ENCODE measurements around the gene FGF8. TPM values are rescaled to one million over a fixed set of nuclear protein-coding genes. Genes with fewer than 3 reads are reported as not detected.

FGF8 gene
- total RNA-seq, 1 donor from 2014 or later: not detected

DNA sequence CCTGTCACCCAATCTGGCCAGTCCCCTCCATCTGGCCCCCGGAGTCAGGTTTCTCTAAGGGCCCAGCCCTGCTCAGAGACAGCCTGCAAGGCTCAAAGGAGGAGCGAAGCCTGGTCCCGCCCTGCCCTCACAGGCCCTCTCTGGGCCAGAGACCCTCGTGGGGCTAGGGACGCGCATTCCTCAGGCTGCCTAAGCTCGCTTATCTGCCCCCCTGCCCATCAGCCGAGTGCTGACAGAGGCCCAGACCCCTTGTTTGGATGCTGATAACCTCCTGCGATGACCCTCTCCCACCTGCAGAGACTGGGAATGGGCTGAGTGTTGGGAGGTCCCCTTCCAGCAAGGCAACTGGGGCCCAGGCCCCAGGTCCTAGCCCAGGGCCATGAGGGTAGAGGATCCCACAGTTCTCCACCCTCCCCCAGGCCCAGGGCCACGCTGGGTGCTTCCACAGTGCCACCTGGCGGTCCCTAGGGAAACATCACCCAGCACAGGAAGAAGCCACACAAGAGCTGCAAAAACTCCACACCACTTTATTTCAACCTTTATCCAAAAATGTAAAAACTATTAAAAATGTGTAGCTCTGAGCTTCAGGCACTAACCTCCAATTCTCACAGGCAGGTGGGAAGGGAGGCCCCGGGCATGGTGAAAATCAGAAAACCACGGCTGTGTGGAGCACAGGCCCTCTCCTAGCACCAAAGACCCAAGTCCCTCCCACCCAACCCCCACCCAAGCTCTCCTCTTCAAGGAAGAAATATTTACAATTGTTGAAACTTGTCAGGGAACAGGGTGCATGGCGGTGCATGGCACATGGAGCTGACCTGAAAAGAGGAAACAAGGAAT lies 5.1 kb upstream of the FGF8 start:
- Mint-ChIP-seq H3K4me3 (ENCODE audit: low read depth) (peak overlapping the region; percentile 100), H3K4me1 (ENCODE audit: low read depth) (peaks cover 38% of the 10 kb centered on the region), H3K36me3 (ENCODE audit: low read depth) (peaks cover 47% of the 10 kb centered on the region), H3K9me3 (no peaks in the 10 kb centered on the region), H3K27ac (no peak overlapping the region), H3K27me3 (ENCODE audit: low read depth) (peaks cover 22% of the 10 kb centered on the region)
- intact Hi-C loops (cut with micrococcal nuclease): loop anchor here (1.0 to 5.0 kb wide), 2 partner anchors 89 to 179 kb away; no protein-coding TSS in a partner anchor
- DNase-seq (ENCODE audit: low spot score): peak; percentile 69

GRCh38 chr10:101780187-101780817 lies 4.4 kb upstream of the FGF8 start:
- no peak for DNase-seq (ENCODE audit: low spot score)
- peaks cover 36% of the 10 kb centered on the region for H3K4me1 Mint-ChIP-seq (ENCODE audit: low read depth)

DNA sequence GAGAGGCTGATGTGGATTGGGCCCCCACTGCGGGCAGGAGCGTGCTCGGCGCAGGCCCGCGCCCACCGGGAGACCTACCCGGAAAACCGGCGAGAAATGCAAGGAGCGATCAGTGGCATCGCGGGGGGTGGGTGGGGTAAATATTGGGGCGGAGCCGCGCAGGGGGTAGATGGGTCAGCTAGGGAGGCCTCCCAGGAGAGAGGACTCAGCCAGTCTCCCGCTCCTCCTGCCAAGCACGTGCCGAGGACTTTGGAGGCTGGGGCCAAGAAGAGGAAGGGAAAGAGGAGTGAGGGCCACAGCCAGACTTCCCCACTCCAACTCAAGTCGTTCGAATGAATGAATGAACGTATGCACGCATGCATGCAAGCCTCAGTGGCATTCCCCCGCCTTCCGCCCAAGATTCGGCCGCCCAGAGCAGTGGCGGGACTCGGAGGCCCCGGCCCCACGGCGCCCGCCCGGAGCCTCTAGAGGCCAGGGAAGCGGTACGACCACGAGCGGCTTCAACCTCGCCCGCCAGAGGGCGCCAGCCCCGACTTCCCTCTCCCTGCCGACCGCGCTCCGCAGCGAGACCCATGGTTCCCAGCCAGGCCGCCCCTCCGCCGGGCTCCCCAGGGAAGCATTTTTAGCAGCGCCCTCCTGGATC lies 3.8 kb upstream of the FGF8 start:
- Mint-ChIP-seq H3K4me3 (ENCODE audit: low read depth) (peak overlapping the region; percentile 60), H3K36me3 (ENCODE audit: low read depth) (peaks cover 37% of the 10 kb centered on the region), H3K27ac (no peak overlapping the region), H3K9me3 (no peaks in the 10 kb centered on the region), H3K27me3 (ENCODE audit: low read depth) (peaks cover 25% of the 10 kb centered on the region), H3K4me1 (ENCODE audit: low read depth) (peaks cover 31% of the 10 kb centered on the region)
- intact Hi-C loops (cut with micrococcal nuclease): loop anchor here (1.0 to 10.0 kb wide), 4 partner anchors 87 to 1045 kb away; no protein-coding TSS in a partner anchor
- DNase-seq (ENCODE audit: low spot score): peak; percentile 75

More at GRCh38 chr10:101780187-101780817, 4.4 kb upstream of the FGF8 start:
- peaks cover 42% of the 10 kb centered on the region for H3K36me3 Mint-ChIP-seq (ENCODE audit: low read depth)
- no peaks in the 10 kb centered on the region for H3K9me3 Mint-ChIP-seq
- H3K27me3 Mint-ChIP-seq (ENCODE audit: low read depth): peaks cover 22% of the 10 kb centered on the region
- no peak overlapping the region for H3K27ac Mint-ChIP-seq
- intact Hi-C loops (cut with micrococcal nuclease): loop anchor here (1.0 to 5.0 kb wide), 2 partner anchors 88 to 178 kb away; no protein-coding TSS in a partner anchor
- H3K4me3 Mint-ChIP-seq (ENCODE audit: low read depth): peak overlapping the region; percentile 60

DNA sequence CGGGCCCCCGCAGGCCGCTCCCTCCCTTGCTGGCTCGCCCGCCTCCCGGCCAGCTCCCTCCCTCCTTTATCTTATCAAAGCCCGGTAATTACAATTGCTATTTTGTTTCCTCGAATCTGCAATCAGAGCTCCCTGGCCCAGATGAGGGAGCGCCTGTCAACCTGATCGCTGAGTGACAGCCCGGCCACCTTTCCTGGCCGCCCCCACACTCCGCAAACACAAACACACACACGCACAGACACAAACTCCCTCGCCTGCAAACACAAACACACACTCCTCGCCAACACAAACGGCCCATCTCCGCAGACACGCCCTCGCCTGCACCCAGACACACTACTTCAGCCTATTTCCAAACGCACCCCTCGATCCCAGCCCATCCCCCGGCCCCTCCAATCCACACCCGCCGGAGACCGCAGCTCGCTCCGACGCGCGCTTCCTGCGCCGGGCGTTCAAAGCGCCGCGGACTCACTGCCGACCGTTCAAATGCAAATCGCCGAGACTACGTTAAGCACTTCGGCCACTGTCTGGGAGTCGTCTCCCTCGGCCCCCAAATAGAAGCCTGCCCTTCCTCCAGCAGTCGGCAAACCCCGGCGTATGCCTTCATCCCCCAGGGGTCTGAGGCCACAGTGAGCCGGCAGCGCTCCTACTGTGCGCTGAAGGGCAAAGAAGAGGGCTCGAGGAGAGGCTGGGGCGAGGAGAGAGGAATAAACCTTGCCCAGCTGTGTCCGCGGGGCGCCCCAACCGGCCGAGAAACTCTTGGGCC lies 3.0 kb upstream of the FGF8 start:
- no peak overlapping the region for H3K27ac Mint-ChIP-seq
- H3K4me1 Mint-ChIP-seq (ENCODE audit: low read depth): peaks cover 26% of the 10 kb centered on the region
- no peaks in the 10 kb centered on the region for H3K9me3 Mint-ChIP-seq

GRCh38 chr10:101778151-101778780 lies 2.4 kb upstream of the FGF8 start:
- DNase-seq (ENCODE audit: low spot score): no peak
- Mint-ChIP-seq H3K27ac (no peak overlapping the region), H3K4me3 (ENCODE audit: low read depth) (no peak overlapping the region), H3K9me3 (no peaks in the 10 kb centered on the region), H3K4me1 (ENCODE audit: low read depth) (peaks cover 25% of the 10 kb centered on the region), H3K27me3 (ENCODE audit: low read depth) (peaks cover 39% of the 10 kb centered on the region), H3K36me3 (ENCODE audit: low read depth) (peaks cover 31% of the 10 kb centered on the region)
- intact Hi-C loops (cut with micrococcal nuclease): loop anchor here (10.0 kb wide), 2 partner anchors 633 to 1043 kb away; no protein-coding TSS in a partner anchor

More for the DNA sequence above, 3.0 kb upstream of the FGF8 start:
- Mint-ChIP-seq H3K27me3 (ENCODE audit: low read depth) (peaks cover 32% of the 10 kb centered on the region), H3K36me3 (ENCODE audit: low read depth) (peaks cover 32% of the 10 kb centered on the region), H3K4me3 (ENCODE audit: low read depth) (peak overlapping the region; percentile 34)
- intact Hi-C loops (cut with micrococcal nuclease): loop anchor here (10.0 kb wide), 2 partner anchors 634 to 1044 kb away; no protein-coding TSS in a partner anchor
- no peak for DNase-seq (ENCODE audit: low spot score)

GRCh38 chr10:101777619-101778145 lies 1.8 kb upstream of the FGF8 start:
- peaks cover 22% of the 10 kb centered on the region for H3K4me1 Mint-ChIP-seq (ENCODE audit: low read depth)
- H3K36me3 Mint-ChIP-seq (ENCODE audit: low read depth): peaks cover 26% of the 10 kb centered on the region
- H3K27me3 Mint-ChIP-seq (ENCODE audit: low read depth): peaks cover 45% of the 10 kb centered on the region
- H3K4me3 Mint-ChIP-seq (ENCODE audit: low read depth): no peak overlapping the region
- no peaks in the 10 kb centered on the region for H3K9me3 Mint-ChIP-seq
- H3K27ac Mint-ChIP-seq: no peak overlapping the region
- intact Hi-C loops (cut with micrococcal nuclease): loop anchor here (10.0 kb wide), 2 partner anchors 633 to 1043 kb away; no protein-coding TSS in a partner anchor
- DNase-seq (ENCODE audit: low spot score): no peak

DNA sequence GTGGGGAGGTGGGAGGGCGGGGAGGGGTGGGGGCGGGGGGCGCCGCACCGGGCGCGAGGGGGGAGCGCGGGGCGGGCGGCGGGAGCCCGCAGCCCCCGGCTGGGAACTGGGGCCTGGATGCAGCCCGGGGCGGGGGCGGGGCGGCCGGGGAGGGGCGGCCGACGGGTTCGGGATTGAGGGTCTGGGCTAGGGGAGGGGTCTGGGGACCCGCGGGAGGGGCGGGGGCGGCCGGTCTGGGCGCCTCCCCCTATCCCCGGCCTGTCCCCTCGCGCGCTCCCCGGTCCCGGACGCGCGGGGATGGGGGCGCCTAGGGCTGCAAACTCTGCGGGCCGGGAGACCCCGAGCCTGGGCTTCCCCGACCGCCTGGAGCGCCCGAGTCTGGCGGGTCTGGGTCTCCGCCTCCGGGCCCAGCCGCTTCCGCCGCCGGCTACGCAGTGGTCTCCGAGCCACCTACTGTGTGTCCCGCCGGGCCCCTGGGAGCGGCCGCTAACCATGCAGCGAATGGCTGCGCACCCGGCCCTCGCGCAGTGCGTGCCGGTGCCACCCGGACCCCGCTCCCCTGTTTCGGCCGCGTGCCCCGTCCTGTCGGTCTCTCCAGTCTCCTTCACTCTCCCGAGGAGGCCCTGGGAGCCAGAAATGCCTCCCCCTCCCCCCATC lies 375 bp upstream of the FGF8 start:
- peaks cover 15% of the 10 kb centered on the region for H3K4me1 Mint-ChIP-seq (ENCODE audit: low read depth)
- no peak overlapping the region for H3K27ac Mint-ChIP-seq
- no peaks in the 10 kb centered on the region for H3K9me3 Mint-ChIP-seq
- no peak for DNase-seq (ENCODE audit: low spot score)
- intact Hi-C loops (cut with micrococcal nuclease): loop anchor here (10.0 kb wide), 2 partner anchors 631 to 1041 kb away; no protein-coding TSS in a partner anchor
- H3K36me3 Mint-ChIP-seq (ENCODE audit: low read depth): peaks cover 19% of the 10 kb centered on the region
- peaks cover 59% of the 10 kb centered on the region for H3K27me3 Mint-ChIP-seq (ENCODE audit: low read depth)
- no peak overlapping the region for H3K4me3 Mint-ChIP-seq (ENCODE audit: low read depth)

- Mint-ChIP-seq H3K9me3 (no peaks in the 10 kb centered on the region), H3K4me1 (ENCODE audit: low read depth) (peaks cover 8% of the 10 kb centered on the region), H3K27ac (no peak overlapping the region), H3K4me3 (ENCODE audit: low read depth) (no peak overlapping the region), H3K27me3 (ENCODE audit: low read depth) (peaks cover 61% of the 10 kb centered on the region), H3K36me3 (ENCODE audit: low read depth) (peaks cover 17% of the 10 kb centered on the region)
- no peak for DNase-seq (ENCODE audit: low spot score)
- intact Hi-C loops (cut with micrococcal nuclease): loop anchor here (10.0 kb wide), 2 partner anchors 630 to 1040 kb away; no protein-coding TSS in a partner anchor
These were observed 1.2 kb downstream of the FGF8 start for GRCh38 chr10:101774589-101775272.

GRCh38 chr10:101773923-101774588 lies 1.9 kb downstream of the FGF8 start:
- Mint-ChIP-seq H3K27me3 (ENCODE audit: low read depth) (peaks cover 62% of the 10 kb centered on the region), H3K4me1 (ENCODE audit: low read depth) (peaks cover 4% of the 10 kb centered on the region), H3K36me3 (ENCODE audit: low read depth) (peaks cover 14% of the 10 kb centered on the region), H3K9me3 (no peaks in the 10 kb centered on the region), H3K27ac (no peak overlapping the region), H3K4me3 (ENCODE audit: low read depth) (no peak overlapping the region)
- no peak for DNase-seq (ENCODE audit: low spot score)
- intact Hi-C loops (cut with micrococcal nuclease): loop anchor here (10.0 kb wide), 2 partner anchors 629 to 1039 kb away; no protein-coding TSS in a partner anchor
